Stimulated activated CD4-positive, alpha-beta T cell treated with anti-CD3 and anti-CD28 coated beads, Interleukin-2, amount 100 ng/mL, for 4 hours (primary cell): ENCODE results near the gene SCN3A.

Experiments used
- DNase-seq: peaks from one replicate; pipeline ENCODE4 v3.0.0-alpha.2; 2020; ENCODE audit warnings: low read depth

Gene SCN3A

DNA sequence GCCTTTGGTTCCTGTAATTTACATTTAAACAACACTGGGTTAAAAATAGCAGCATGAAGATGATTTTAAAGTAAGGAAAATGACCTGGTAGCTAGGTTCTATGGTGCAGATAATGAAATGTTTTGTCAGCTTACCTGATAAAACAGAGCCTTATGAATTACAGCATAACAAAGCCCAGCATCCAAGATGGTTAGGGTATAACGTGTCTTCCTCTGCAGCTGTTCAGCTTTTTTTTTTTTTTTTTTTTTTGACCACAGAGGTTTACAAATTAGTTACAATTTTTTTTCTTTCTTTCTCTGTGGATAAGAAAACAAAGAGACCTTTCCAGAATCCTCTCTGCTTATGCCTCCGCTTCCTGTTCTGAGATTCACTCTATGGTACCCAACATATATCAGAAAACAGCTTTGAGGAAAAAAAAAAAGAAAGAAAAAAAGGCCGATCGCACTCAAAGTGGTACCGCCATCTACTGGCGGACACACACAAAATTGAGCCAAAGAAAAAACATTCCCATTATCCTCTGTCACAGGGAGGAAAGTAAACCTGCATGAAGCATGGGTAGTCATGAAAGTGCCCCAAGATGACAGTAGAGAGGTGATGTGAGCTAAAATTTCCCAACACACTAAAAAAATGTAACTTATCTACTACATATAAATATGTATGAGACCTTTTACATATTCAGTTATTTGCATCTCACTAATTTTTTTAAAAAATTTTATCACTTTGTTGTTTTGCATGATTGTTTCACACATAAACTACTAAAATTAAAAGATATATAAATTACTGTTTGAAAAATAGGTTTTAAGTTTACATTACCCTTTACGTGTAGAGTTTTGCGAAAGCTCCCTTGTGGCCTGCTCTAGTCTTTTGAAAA is at the start of gene SCN3A:
Gene SCN3A, minus strand, starts transcription at position 362 of the 871 bp plus-strand sequence. CDS start 27,656 bp downstream, outside the sequence.
- DNase-seq = no peak

DNA sequence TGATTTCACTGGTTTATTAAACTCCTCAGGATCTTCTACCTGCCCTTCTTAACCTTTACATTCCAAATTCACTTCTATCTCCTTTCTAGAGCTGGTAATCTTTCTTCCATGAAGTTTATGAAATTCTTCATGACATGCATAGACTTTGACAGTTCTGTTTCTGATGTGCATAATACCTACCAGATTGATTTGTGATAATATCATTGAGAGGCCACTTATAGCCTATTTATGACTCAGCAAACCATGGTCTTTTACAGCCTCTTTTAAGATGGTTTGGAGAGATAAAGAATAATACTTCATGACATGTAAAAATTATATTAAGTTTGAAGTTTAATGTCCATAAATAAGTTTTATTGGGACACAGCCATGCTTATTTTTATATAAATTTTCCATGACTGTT is 49.3 kb upstream of the SCN3A start:
- no peak for DNase-seq

DNA sequence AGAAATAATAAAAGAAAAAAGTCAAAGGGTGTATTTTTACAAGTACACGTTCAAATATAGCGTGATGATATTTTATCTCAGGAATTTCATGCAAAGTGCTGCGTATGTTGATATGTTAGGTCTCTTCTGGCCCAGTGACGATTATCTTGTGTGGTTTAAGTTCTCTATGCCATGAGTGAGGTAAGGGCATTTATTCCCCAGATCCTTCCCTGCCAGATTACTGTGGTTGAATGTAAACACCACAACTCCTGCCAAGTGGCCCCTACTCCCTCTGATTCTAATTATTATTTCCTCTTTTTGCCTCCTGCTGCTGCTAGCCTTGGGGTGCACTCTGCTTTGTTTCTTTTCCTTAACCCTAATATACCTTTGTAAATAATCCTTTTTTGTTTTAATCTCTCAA is 47.5 kb upstream of the SCN3A start:
- DNase-seq = no peak

DNA sequence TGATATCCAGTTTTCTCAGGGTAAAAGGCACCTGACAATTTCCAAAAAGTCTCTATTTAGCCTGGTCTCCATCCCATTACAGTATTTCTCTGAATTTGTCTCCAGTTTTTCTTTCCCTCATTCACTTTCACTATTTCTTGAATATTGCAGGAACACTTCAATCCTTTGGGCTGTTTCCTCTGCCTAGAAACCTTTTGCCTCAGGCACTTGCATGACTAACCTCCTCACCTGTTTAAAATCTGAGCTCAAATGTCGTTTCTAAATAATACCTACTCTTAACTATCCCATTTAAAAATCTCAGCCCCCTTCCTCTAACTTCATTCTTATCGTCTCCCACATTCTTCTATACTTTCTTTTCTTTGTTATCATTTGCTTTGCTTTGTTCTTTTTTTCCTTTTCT is 44.4 kb upstream of the SCN3A start:
- no peak for DNase-seq

DNA sequence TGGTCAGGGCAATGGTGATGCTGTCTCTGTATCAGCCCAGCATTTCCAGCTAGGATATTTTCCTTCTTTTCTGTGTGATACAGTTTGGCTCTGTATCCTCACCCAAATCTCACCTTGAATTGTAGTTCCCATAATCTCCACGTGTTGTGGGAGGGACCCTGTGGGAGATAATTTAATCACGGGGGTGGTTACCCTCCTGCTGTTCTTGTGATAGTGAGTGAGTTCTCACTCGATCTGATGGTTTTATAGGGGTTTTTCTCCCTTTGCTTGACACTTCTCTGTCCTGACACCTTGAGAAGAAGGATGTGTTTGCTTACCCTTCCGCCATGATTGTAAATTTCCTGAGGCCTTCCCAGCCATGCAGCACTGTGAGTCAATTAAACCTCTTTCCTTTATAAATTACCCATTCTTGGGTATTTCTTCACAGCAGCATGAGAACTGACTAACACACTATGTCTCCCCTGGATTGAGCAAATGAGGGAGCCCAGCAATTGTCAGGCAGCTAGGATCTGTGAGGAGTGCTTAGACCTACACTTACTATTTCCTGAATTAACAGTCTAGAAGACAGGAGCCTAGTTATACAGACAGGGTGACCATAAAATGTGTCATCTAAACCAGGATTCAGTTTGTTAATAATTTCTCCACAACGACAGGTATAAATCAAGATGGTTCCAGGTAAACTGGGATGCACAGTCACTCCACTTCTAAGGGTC is 41.4 kb upstream of the SCN3A start:
- no peak for DNase-seq

DNA sequence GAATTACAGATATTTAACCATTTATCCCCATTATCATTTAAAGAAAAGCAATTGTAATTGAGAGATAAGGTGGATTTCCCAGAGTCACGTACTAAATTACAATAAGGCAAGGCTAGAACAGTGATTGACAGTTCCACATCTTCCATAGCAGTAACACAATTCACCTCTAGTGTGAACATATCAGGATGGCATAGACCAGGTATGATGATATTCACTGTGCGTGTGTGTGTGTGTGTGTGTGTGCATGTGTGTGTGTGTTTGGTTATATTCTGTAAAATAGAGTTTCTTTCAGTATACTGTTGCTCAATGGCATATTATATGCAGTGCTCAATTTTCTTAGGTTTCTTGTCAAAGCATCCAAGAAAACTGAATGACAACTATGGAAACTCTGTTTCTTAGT is 37.1 kb upstream of the SCN3A start:
- no peak for DNase-seq

DNA sequence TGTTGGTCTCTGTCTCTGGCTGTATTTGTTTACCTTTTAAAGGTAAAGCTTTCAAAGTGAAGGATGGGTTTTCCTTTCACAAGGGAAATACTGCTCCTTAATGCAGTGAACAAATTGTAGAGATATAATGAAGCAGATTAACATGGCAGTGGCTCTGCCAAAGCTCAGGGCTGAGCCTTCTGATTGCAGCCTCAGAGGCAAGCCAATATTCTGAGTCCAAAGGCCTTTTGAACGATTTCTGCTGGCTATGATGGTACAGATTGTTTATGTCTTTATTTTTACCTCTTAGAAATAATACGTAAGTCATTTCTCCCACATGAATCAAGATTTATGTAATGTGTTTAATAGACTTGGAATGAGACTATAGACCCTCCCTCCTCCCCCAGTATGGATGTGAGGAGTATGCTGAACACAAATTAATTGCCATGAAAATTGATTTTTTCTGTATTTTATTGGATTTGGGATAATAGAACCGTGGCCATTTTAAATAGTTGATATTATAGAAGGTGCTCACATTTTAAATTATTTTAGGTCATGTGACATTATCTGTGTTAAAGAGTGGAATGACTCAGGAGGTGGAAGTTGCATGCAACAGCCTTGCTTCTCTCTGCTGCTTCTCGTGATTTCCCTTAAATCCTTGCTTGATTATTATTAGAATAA is 36.1 kb upstream of the SCN3A start:
- DNase-seq = no peak

DNA sequence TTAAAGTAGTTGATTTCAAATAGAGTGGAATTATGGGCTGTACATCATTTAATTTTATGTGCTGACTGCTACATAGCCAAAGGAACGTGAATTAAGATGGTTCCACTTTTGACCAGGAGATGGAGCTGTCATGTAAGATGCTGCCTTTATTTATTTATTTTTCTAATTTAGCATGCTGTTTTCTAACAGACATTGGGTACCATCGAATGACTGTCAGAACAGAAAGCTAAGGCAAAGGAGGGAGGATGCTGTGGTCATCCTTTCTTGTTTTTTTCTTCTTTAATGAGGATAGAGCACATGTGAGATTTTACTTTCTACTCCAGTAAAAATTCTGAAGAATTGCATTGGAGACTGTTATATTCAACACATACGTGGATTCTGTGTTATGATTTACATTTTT is 35.4 kb upstream of the SCN3A start, which contains the start of gene SCN2A:
Gene SCN2A, plus strand, starts transcription at position 185 of the 400 bp plus-strand sequence. CDS start 56,410 bp downstream, outside the sequence.
- DNase-seq = no peak

DNA sequence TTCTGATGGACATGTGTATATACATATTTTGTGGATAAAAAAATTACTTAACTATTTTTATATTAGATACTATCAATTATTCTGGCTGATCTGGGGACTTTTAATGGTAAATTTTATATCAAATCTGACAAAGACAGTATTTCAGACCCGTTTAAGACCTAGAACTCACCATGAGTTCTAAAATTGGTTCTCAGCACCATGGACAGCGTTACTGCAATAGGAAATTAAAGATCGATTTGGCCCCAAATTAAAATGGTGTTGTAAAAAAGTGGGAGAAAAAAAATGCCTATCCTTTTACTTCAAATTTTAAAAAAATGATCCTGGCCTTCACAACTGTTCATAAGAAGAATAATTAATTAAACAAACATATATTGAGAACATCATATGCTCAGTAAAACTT is 34.4 kb upstream of the SCN3A start:
- DNase-seq = no peak

DNA sequence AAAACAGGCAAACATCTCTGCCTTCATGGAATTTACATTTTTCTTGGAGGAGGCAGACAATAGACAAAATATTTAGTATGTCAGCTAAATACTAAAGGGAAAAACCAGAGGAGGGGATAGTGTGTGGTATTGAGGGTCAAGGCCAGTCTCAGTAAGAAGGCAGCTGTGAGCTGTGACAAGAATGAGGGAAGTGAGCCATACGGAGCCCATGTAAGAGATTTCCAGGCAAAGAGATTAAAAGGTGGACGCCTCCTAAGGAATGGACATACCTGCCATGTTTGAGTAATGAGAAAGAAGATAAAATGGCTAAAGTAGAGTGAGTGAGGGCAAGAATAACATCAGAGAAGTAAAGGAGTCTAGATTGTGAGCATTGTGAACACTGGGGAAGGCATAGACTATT is 33.2 kb upstream of the SCN3A start:
- no peak for DNase-seq

DNA sequence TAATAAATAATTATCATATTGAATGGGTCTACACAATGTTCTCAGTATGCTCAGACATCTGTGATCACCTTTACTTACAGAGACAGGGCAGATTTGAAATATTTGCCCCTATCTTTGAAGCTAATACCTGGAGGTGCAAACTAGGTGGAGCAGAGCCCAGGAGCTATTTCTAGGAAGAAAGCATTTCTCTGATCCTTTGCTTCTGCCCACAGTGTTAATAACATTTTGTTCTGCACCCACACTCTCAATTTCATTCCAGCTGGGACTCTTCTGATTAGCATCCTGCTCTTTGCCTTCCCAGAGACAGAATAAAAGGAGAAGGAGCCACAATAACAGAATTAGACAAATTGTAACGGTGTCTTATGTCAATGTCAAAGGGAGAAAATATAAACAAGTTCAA is 23.7 kb upstream of the SCN3A start:
- no peak for DNase-seq

DNA sequence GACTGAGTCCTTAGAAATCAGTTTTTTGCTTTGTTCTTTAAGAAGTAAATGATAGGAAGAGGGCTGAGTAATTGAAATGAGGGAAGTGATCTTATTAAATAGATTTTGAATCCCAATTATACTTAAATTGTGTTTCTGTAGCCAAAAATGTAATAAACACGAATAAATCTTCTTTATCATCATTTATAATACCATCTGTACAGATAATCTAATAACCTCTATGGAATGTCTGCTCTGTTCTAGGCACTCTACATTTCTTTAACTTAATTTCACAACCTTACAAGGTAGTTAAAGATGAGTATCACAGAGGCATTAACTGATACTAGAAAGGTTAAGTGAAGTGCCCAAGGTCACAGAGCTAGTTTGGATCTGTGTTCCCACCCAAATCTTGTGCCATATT is 21.1 kb upstream of the SCN3A start:
- no peak for DNase-seq

DNA sequence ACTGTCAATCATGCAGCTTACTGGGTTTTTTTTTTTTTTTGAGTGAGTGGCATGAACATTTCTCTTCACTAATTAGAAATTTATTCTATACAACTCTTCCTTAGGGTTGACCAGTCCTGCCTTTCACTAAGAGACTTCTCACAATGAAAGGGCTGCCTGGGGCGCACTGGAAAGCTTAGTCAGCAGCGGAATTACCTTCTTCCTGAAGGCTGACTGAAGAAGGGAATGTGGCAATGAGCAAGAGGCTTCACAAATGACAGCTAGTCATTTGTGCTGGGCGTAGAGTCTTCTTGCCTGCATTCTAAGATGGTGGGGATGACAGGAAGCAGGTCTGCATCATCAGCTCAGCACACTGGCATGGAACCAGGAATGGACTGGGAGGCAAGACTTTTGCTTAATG is 15.6 kb upstream of the SCN3A start:
- DNase-seq = no peak

DNA sequence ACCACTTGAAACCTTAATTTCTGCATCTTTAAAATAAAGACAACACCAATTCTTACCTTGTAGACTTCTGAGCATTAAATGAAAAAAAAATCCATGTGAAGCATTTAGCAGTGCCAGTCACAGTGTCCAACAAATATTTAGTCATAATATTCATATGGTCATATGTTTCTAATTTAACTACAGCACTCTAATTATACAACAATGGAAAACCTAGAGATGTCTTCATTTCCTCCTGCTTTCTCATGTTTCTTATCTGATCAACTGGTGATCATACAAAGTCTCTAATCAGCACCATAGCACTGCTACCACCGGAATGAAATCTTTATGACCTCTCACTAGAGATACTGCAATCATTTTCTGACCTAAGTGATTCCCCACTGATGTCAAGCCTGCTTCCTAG is 10.2 kb upstream of the SCN3A start:
- DNase-seq = no peak

DNA sequence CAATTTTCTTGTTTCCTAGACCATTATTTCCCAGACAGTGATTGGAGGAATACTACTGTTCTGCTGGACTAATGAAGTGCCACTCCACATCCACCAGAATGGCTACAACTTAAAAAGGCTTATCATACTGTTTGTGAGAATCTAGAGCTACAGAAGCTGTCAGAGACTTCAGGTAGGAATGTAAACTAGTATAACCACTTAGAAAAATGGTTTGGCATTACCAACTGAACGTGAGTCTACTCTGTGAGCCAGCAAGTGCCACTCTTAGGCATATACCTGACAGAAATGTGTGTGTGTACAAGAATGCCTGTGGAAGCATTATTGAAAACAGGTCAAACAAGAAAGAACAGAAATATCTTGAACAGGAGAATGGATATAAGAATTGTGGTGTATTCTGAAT is 4.2 kb upstream of the SCN3A start:
- no peak for DNase-seq

DNA sequence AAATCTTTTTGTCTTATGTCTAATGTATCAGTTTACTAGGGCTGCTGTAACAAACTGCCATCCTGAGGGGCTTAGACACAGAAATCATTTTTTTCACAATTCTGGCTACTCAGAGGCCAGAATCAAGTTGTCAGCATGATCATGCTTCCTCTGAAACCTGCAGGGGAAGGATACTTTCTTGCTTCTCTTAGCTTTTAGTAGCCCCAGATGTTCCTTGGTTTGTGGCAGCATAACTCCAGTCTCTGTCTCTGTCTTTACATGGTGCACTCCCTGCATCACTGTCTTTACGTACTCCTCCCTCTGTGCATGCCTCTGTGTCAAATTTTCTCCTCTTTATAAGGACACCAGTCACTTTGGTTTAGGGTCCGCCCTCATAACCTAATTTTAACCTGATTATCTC is 2.0 kb upstream of the SCN3A start:
- DNase-seq = no peak

DNA sequence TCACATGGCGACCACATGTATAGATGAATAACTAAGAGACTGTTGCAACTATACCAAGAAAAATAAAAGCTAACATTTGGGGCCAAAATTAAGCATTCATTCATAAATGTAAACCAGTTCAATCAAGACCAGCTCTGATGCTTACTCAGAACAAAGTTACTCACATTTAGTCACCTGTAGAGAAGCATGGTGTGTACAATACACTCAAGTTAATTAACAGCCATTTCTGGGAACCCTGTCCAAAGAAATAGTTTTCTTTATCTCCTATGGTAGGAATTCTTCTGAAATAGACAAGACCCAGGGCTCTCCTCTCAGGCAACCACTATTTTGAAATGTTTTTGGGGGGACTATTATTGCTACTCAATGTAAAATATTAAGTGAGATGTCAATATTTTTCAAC is 1.6 kb downstream of the SCN3A start:
- no peak for DNase-seq

DNA sequence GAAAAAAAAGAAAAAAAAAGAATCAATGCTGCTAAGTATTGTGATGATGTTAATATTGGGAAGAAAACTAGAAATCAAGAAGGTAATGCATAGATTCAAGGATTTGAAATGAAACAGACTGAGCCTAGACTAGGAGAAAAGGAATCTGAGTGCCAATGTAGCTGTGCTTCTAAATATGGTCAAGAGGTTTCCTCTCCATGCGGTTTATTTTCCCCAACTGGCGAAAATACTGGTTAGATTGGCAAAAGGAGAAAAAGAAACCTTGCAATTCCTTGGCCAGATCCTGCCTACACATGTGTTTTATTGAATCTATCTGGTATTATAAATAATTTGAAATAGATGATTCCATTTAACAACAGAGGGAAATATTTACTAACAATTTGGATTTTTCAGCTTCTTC is 5.7 kb downstream of the SCN3A start:
- no peak for DNase-seq

DNA sequence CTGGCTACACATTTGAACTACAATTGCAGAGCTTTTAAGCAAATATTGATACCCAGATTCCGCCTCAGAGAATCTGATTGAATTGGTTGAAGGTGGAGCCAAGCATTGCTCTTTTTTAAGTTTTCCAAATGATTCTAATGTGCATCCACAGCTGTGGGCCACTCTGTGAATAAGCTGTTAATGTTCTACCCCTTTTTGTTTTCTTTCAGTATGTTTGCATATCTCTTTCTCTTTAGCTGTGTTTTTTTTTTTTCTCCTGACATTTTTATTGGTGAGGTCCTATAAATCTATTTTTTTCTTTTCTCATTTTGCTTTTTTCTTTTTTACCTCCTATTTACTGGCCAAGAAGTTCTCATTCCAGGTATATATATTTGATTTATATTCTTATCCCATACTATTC is 6.5 kb downstream of the SCN3A start:
- DNase-seq = no peak

DNA sequence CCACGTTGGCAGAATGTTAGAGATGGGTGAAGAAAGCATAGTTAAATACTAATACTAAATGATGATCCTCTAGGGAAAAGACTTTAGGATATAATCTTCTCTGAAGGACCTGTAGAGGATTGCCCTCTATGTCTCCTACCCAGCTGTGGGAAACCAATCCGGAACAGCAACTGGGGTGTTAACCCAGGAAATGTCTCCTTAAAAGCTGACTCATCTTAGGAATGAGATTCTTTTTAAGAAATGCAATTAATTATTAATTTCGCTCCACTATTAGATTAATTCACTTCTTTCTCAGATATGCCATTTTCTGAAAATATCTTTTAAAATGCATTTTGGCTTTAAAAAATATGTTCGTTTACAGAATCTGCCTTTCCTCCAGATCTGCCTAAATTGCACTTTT is 7.4 kb downstream of the SCN3A start:
- DNase-seq = no peak

DNA sequence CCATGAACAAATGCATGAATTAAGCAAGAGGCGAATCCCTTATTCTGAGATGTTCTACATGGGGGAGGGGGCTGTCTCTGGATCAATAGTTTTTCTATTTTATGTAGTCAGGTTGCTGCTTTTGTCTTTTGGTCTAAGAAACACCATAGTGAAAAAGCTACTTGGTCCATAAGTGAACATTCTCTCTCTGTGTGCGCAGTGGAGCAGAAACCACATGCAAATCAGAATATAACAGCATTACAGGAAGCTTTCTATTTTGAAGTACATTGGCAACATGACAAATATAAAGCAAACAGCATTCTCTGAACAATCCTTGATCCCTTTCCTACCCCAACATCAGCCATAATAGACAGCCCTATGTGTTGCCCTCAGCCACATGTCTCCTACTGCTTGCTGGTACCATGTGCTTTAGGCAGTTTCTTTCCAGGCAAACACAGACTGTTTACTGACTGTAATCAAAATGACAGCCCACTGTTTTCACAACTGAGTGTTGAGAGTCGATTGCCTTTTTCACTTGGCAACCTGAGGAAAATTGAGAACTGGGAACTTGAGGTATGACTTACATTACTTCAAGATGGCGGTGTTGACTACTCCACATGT is 10.6 kb downstream of the SCN3A start:
- no peak for DNase-seq

DNA sequence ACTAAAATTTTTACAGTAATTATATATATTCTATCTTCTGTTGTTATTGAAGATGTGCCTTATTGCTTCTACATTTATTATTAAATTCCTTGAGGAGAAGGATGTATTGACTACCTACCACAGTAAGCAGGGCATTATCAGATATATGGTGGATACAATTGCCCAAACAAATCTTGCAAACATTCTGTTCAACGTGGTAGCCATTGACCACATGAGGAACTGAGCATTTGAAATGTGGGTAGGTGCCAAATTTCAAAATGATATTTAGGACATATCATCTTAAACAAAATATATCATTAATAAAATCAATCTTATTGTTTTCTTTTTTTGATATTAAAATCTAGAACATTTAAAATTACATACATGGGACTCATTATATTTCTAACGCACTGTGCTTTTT is 11.1 kb downstream of the SCN3A start:
- DNase-seq = no peak
